ENCODE measurements around the gene TMED10.
A peak's percentile ranks its signal among the peaks of the same experiment; 100 is the strongest.

TMED10 gene

GRCh38 chr14:75208843-75209242 lies 32.4 kb upstream of the TMED10 start:
- Histone ChIP-seq H3K4me1 (ENCODE audit: control insufficient read depth, insufficient read depth, low read length) (peaks cover 9% of the 10 kb centered on the region), H3K36me3 (ENCODE audit: insufficient read depth, low read length) (no peaks in the 10 kb centered on the region), H3K4me3 (ENCODE audit: low read length) (no peak overlapping the region), H3K9me3 (replicated peaks; ENCODE audit: low read length) (no peaks in the 10 kb centered on the region), H3K27me3 (ENCODE audit: control insufficient read depth, insufficient read depth, low read length) (no peaks in the 10 kb centered on the region), H3K4me2 (ENCODE audit: low read length) (no peak overlapping the region), H3K9ac (ENCODE audit: low read depth, low read length) (no peak overlapping the region)

DNA sequence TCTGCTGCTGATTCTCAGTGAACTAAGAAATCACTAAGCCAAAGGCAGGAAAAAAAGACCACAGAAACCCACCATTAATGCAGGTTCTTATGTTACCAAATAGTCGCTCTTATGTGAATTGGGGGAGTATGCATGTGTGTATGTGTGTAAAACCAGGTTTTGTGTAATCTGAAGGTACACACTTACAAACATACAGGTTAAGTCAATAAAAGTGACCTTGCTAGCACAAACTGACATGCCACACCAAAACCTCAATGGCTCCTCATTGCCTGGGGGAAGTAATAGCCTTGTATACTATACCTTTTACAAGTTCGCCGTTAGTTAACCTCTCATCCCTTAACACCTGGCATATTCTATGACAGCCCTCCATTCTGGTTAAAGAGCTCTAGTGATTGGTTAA lies 29.8 kb upstream of the TMED10 start:
- Histone ChIP-seq H3K36me3 (ENCODE audit: insufficient read depth, low read length) (no peaks in the 10 kb centered on the region), H3K9ac (ENCODE audit: low read depth, low read length) (no peak overlapping the region), H3K4me1 (ENCODE audit: control insufficient read depth, insufficient read depth, low read length) (peaks cover 9% of the 10 kb centered on the region), H3K4me2 (ENCODE audit: low read length) (no peak overlapping the region), H3K4me3 (ENCODE audit: low read length) (no peak overlapping the region), H3K9me3 (replicated peaks; ENCODE audit: low read length) (no peaks in the 10 kb centered on the region), H3K27me3 (ENCODE audit: control insufficient read depth, insufficient read depth, low read length) (no peaks in the 10 kb centered on the region)

- no peak overlapping the region for H3K4me2 ChIP-seq (ENCODE audit: low read length)
- no peaks in the 10 kb centered on the region for H3K36me3 ChIP-seq (ENCODE audit: insufficient read depth, low read length)
- peaks cover 9% of the 10 kb centered on the region for H3K4me1 ChIP-seq (ENCODE audit: control insufficient read depth, insufficient read depth, low read length)
- H3K4me3 ChIP-seq (ENCODE audit: low read length): no peak overlapping the region
- no peaks in the 10 kb centered on the region for H3K9me3 ChIP-seq (replicated peaks; ENCODE audit: low read length)
- no peaks in the 10 kb centered on the region for H3K27me3 ChIP-seq (ENCODE audit: control insufficient read depth, insufficient read depth, low read length)
- H3K9ac ChIP-seq (ENCODE audit: low read depth, low read length): no peak overlapping the region
Observed at GRCh38 chr14:75205591-75205990, 29.2 kb upstream of the TMED10 start.

DNA sequence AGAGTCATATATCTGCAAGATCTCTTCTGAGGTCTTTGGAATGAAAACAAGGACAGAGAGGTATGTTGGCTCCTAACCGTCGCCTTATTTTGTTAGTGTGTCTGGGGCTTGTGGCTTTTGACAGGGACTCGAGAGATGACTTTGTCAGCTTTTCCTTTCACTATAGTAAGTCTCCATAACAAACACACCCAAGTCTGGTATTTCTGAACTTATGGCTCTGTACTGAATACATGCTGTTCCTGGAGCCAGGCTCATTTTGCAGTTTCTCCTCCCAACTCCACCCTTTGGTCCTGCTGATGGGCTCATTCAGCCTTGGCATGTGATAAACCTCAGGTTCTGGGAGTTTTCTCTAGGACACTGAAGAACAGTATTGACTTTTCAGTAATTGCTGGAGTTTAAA lies 27.7 kb upstream of the TMED10 start:
- Histone ChIP-seq H3K4me1 (ENCODE audit: control insufficient read depth, insufficient read depth, low read length) (peaks cover 9% of the 10 kb centered on the region), H3K27me3 (ENCODE audit: control insufficient read depth, insufficient read depth, low read length) (no peaks in the 10 kb centered on the region), H3K4me2 (ENCODE audit: low read length) (peak overlapping the region; percentile 43), H3K36me3 (ENCODE audit: insufficient read depth, low read length) (no peaks in the 10 kb centered on the region), H3K9ac (ENCODE audit: low read depth, low read length) (no peak overlapping the region), H3K4me3 (ENCODE audit: low read length) (no peak overlapping the region), H3K9me3 (replicated peaks; ENCODE audit: low read length) (no peaks in the 10 kb centered on the region)

GRCh38 chr14:75202657-75203056 lies 26.2 kb upstream of the TMED10 start:
- no peaks in the 10 kb centered on the region for H3K9me3 ChIP-seq (replicated peaks; ENCODE audit: low read length)
- H3K36me3 ChIP-seq (ENCODE audit: insufficient read depth, low read length): no peaks in the 10 kb centered on the region
- H3K4me1 ChIP-seq (ENCODE audit: control insufficient read depth, insufficient read depth, low read length): peaks cover 14% of the 10 kb centered on the region
- H3K27me3 ChIP-seq (ENCODE audit: control insufficient read depth, insufficient read depth, low read length): no peaks in the 10 kb centered on the region
- H3K4me2 ChIP-seq (ENCODE audit: low read length): no peak overlapping the region
- H3K9ac ChIP-seq (ENCODE audit: low read depth, low read length): no peak overlapping the region
- H3K4me3 ChIP-seq (ENCODE audit: low read length): no peak overlapping the region

- H3K4me2 ChIP-seq (ENCODE audit: low read length): no peak overlapping the region
- H3K27me3 ChIP-seq (ENCODE audit: control insufficient read depth, insufficient read depth, low read length): no peaks in the 10 kb centered on the region
- no peak overlapping the region for H3K4me3 ChIP-seq (ENCODE audit: low read length)
- H3K9me3 ChIP-seq (replicated peaks; ENCODE audit: low read length): no peaks in the 10 kb centered on the region
- no peak overlapping the region for H3K9ac ChIP-seq (ENCODE audit: low read depth, low read length)
- H3K4me1 ChIP-seq (ENCODE audit: control insufficient read depth, insufficient read depth, low read length): peaks cover 14% of the 10 kb centered on the region
- no peaks in the 10 kb centered on the region for H3K36me3 ChIP-seq (ENCODE audit: insufficient read depth, low read length)
Observed at GRCh38 chr14:75201087-75201486, 24.7 kb upstream of the TMED10 start.

GRCh38 chr14:75200451-75200850 lies 24.0 kb upstream of the TMED10 start:
- no peaks in the 10 kb centered on the region for H3K36me3 ChIP-seq (ENCODE audit: insufficient read depth, low read length)
- no peak overlapping the region for H3K9ac ChIP-seq (ENCODE audit: low read depth, low read length)
- no peak overlapping the region for H3K4me3 ChIP-seq (ENCODE audit: low read length)
- no peaks in the 10 kb centered on the region for H3K9me3 ChIP-seq (replicated peaks; ENCODE audit: low read length)
- H3K27me3 ChIP-seq (ENCODE audit: control insufficient read depth, insufficient read depth, low read length): no peaks in the 10 kb centered on the region
- no peak overlapping the region for H3K4me2 ChIP-seq (ENCODE audit: low read length)
- H3K4me1 ChIP-seq (ENCODE audit: control insufficient read depth, insufficient read depth, low read length): peaks cover 10% of the 10 kb centered on the region

GRCh38 chr14:75198291-75198933 lies 22.0 kb upstream of the TMED10 start:
- no peak overlapping the region for H3K4me3 ChIP-seq (ENCODE audit: low read length)
- H3K9ac ChIP-seq (ENCODE audit: low read depth, low read length): no peak overlapping the region
- no peaks in the 10 kb centered on the region for H3K9me3 ChIP-seq (replicated peaks; ENCODE audit: low read length)
- no peak overlapping the region for H3K4me2 ChIP-seq (ENCODE audit: low read length)
- H3K27me3 ChIP-seq (ENCODE audit: control insufficient read depth, insufficient read depth, low read length): peaks cover 4% of the 10 kb centered on the region
- no peaks in the 10 kb centered on the region for H3K36me3 ChIP-seq (ENCODE audit: insufficient read depth, low read length)
- H3K4me1 ChIP-seq (ENCODE audit: control insufficient read depth, insufficient read depth, low read length): peaks cover 5% of the 10 kb centered on the region

DNA sequence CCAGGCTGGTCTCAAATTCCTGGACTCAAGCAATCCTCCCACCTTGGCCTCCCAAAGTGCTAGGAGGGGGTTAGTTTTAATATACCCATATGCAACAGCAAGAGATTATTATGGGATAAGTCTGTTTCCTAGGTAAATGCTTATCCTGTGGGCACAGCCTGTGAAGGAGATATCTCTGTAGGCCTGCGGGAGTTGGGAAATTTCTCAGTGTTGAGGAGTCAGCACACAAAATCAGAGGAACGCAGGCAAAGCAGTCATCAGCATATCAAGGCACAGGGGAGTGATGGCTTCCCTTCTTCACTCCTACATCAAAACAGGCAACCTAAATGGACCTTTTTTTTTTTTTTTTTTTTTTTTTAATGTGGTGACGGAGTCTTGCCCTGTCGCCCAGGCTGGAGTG lies 20.9 kb upstream of the TMED10 start:
- no peaks in the 10 kb centered on the region for H3K36me3 ChIP-seq (ENCODE audit: insufficient read depth, low read length)
- no peak overlapping the region for H3K4me2 ChIP-seq (ENCODE audit: low read length)
- H3K4me1 ChIP-seq (ENCODE audit: control insufficient read depth, insufficient read depth, low read length): peaks cover 5% of the 10 kb centered on the region
- no peaks in the 10 kb centered on the region for H3K9me3 ChIP-seq (replicated peaks; ENCODE audit: low read length)
- H3K9ac ChIP-seq (ENCODE audit: low read depth, low read length): no peak overlapping the region
- no peak overlapping the region for H3K4me3 ChIP-seq (ENCODE audit: low read length)
- H3K27me3 ChIP-seq (ENCODE audit: control insufficient read depth, insufficient read depth, low read length): peaks cover 4% of the 10 kb centered on the region

- Histone ChIP-seq H3K36me3 (ENCODE audit: insufficient read depth, low read length) (no peaks in the 10 kb centered on the region), H3K9me3 (replicated peaks; ENCODE audit: low read length) (no peaks in the 10 kb centered on the region), H3K4me2 (ENCODE audit: low read length) (no peak overlapping the region), H3K4me1 (ENCODE audit: control insufficient read depth, insufficient read depth, low read length) (peaks cover 5% of the 10 kb centered on the region), H3K9ac (ENCODE audit: low read depth, low read length) (no peak overlapping the region), H3K27me3 (ENCODE audit: control insufficient read depth, insufficient read depth, low read length) (peaks cover 4% of the 10 kb centered on the region), H3K4me3 (ENCODE audit: low read length) (no peak overlapping the region)
Observed at GRCh38 chr14:75196468-75196867, 20.1 kb upstream of the TMED10 start.

GRCh38 chr14:75196064-75196463 lies 19.7 kb upstream of the TMED10 start:
- H3K27me3 ChIP-seq (ENCODE audit: control insufficient read depth, insufficient read depth, low read length): peaks cover 4% of the 10 kb centered on the region
- H3K4me3 ChIP-seq (ENCODE audit: low read length): no peak overlapping the region
- H3K4me2 ChIP-seq (ENCODE audit: low read length): no peak overlapping the region
- H3K9me3 ChIP-seq (replicated peaks; ENCODE audit: low read length): no peaks in the 10 kb centered on the region
- peaks cover 5% of the 10 kb centered on the region for H3K4me1 ChIP-seq (ENCODE audit: control insufficient read depth, insufficient read depth, low read length)
- no peak overlapping the region for H3K9ac ChIP-seq (ENCODE audit: low read depth, low read length)
- H3K36me3 ChIP-seq (ENCODE audit: insufficient read depth, low read length): no peaks in the 10 kb centered on the region

DNA sequence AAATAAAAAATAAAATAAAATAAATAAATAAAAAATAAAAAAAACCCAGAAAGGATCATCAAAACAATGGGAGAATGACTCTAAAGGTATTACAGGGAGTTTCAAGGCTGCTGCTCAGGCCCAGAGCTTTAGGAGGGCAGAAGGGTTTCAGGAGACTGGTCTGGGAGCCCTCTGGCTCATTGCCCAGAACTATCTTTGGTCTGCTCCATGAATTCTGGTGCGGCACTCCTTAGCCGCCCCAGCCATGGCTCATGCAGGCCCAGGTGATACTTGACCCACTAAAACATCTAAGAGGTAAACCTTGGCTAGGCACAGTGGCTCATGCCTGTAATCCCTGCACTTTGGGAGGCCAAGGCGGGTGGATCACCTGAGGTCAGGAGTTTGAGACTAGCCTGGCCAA lies 14.7 kb upstream of the TMED10 start:
- H3K9ac ChIP-seq (ENCODE audit: low read depth, low read length): no peak overlapping the region
- peaks cover 8% of the 10 kb centered on the region for H3K27me3 ChIP-seq (ENCODE audit: control insufficient read depth, insufficient read depth, low read length)
- H3K4me1 ChIP-seq (ENCODE audit: control insufficient read depth, insufficient read depth, low read length): no peaks in the 10 kb centered on the region
- H3K36me3 ChIP-seq (ENCODE audit: insufficient read depth, low read length): no peaks in the 10 kb centered on the region
- H3K4me2 ChIP-seq (ENCODE audit: low read length): no peak overlapping the region
- H3K4me3 ChIP-seq (ENCODE audit: low read length): no peak overlapping the region
- H3K9me3 ChIP-seq (replicated peaks; ENCODE audit: low read length): no peaks in the 10 kb centered on the region

All from skeletal muscle satellite cell (primary cell).